Measurements from ENCODE around the gene TEX38.
"Not testable (repeated sequence)": the region's sequence is repeated elsewhere in the genome, so short reads cannot be mapped to it uniquely, and the experiment has no call there.

Gene TEX38

GRCh38 chr1:46656643-46657042 lies 15.0 kb upstream of the TEX38 start:
- DNase-seq = no peak

DNA sequence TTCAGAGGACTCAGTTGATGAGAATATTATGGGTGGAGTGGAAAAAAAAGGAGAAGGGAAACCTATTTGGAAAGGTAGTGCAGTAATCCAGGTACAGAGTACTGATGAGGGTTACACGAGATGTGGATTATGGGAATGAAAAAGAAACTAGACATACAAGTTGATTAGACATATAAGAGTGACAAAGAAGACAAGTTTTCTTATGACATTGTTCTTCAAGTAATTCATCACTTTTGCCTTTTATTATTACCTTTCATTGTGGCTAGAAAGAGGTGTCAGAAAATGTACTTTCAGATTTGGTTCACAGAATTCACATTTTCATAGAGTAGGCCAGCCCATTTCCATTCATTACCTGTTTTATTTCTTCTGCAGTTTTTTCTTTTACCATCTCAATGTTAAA lies 13.9 kb upstream of the TEX38 start:
- DNase-seq = no peak

- DNase-seq = no peak
Measured at GRCh38 chr1:46659307-46659870, 12.3 kb upstream of the TEX38 start.

GRCh38 chr1:46660116-46660515 lies 11.5 kb upstream of the TEX38 start:
- not testable (repeated sequence) for DNase-seq

GRCh38 chr1:46662919-46663318 lies 8.7 kb upstream of the TEX38 start:
- not testable (repeated sequence) for DNase-seq

- DNase-seq = no peak
Measured at GRCh38 chr1:46665983-46666382, 5.7 kb upstream of the TEX38 start.

DNA sequence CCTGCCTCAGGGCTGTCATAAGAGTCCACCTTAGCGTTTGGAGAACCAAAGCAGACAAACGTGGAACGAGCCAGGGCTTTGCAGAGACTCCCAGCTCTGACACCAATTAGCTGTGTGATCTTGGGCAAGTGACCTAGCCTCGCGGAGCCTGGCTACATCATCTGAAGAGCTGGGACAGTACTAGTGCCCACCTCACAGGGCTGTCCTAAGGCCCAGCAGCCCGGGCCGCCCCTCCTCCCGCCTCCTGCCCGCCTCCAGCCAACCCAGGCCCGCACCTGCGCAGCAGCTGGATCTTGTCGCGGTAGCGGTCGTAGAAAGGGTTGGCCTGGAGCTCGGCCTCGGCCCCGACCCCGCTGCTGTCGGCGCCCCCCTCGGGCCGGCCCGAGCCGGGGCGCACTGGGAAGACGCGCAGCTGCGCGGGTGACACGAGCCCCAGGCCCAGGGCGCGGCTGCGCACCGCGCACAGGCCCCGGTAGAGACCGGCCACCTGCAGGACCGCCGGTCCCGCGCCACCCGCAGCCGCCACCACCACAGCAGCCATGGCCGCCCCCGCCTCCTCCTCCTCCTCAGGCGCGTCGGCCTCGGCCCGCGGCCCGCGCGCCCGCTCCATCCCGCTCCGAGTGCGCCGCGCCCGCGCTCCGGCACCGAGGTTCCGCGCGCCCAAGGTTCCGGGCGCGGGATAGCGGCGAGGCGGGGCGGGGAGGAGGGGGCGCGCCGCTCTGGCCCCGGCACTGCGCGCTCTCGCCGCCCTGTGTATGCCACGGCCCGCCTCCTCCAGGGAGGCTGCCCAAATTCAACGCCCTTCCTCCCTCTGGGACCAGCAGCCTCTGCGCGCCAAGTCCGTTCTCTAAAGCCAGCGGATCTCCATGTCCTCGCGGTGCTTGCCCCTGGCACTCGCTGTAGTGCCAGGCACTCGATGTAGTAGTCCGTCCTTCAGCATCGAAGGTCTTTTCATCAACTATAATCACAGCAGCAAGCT lies 3.6 kb upstream of the TEX38 start, which contains the start of gene ATPAF1:
TSS of gene ATPAF1 (minus strand) at position 583 of the 979 bp plus-strand sequence. CDS start at position 541, 42 bp downstream.
- DNase-seq = peak; percentile 65 to 70

DNA sequence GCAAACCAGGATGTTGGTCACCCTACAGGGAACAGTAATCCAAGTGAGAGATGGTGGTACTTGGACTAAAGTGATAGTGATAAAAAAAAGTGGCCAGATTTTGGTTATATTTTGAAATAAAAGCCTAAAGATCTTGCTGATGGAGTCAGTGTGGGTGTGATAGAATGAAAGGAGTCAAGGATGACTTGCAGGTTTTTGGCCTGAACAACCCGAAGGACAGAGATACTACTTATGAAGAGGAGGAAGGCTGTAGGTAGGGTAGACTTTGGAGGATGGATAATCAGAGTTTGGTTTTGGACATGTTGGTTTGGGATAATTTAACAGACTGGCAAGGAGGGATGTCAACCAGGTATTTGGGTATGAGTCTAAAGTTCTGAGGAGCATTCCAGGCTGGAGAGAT lies 1.5 kb upstream of the TEX38 start:
- DNase-seq = no peak

GRCh38 chr1:46672696-46673095 lies 1.0 kb downstream of the TEX38 start:
- DNase-seq = no peak

GRCh38 chr1:46673749-46674182 lies 2.1 kb downstream of the TEX38 start:
- DNase-seq = no peak

- DNase-seq = peak in 1 of 2 donors; percentile 49
Measured at GRCh38 chr1:46675549-46676314, 4.1 kb downstream of the TEX38 start.

- DNase-seq = no peak
Measured at GRCh38 chr1:46676531-46676930, 4.9 kb downstream of the TEX38 start.

DNA sequence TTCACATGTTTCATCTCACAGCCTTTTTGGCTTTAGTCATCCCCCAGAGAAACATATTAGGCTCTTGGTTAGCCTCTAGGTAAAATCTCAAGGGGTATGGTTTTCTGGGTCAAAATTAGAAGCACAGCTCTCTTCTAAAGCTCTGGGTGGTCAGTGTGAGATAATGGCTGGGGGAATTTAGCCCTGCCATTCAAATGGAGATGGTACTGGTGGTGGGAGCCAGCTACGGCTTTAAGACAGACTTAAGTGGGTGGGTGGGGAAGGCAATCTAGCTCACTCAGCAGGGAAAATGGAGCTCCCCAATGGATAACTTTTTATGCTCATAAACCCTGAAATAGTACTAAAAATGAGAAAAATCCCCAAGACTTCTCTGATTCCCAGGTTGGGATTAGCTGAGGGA lies 5.7 kb downstream of the TEX38 start:
- DNase-seq = no peak

GRCh38 chr1:46679789-46680573 lies 8.3 kb downstream of the TEX38 start:
- no peak for DNase-seq

GRCh38 chr1:46681333-46682034 lies 9.8 kb downstream of the TEX38 start:
- DNase-seq = no peak

GRCh38 chr1:46682064-46682463 lies 10.4 kb downstream of the TEX38 start:
- no peak for DNase-seq

GRCh38 chr1:46684670-46685069 lies 13.0 kb downstream of the TEX38 start:
- DNase-seq = no peak

DNA sequence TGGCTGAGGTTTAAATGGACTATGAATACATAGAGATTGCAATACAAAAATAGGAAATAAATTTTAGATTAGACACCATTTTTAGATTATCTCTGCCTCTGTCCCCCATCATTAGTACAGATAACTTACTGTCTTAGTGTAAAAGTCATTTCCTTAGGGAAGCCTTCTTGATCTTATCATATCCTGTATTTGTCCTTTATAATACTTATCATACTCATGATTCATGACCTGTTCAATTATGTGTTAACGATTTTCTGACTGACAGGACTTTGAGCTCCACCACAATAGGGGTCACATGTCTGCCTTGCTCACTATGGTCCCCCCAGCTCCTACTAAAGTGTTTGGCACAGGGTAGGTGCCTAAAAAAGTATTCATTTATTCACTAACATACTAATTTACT lies 14.6 kb downstream of the TEX38 start:
- no peak for DNase-seq

DNA sequence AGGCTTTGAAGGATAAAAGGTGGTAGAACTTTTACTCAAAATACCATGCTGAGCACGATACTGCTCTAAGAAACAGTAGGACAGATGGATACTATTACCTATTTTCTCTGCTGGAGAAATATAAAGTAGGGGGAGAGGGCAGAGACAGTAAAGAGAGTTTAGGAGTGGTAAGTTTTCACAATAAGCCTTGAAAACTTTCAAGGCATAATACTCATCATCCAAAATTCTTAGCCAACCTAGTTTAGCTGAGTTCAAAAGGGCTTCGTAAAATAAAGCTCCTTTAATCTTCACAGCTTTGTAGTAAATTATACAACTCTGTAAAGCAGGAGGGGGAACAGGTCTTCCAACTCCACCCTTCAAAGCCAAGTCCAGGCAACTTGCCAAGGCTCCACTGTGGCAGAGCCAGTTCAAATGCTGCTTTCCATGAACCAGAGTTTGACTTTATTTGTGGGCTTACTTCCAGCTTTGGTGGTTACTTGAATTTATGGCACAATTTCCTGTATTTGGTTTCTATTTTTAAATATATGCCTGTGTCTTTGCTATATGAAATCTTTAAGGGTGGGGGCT lies 15.5 kb downstream of the TEX38 start:
- DNase-seq = no peak

DNA sequence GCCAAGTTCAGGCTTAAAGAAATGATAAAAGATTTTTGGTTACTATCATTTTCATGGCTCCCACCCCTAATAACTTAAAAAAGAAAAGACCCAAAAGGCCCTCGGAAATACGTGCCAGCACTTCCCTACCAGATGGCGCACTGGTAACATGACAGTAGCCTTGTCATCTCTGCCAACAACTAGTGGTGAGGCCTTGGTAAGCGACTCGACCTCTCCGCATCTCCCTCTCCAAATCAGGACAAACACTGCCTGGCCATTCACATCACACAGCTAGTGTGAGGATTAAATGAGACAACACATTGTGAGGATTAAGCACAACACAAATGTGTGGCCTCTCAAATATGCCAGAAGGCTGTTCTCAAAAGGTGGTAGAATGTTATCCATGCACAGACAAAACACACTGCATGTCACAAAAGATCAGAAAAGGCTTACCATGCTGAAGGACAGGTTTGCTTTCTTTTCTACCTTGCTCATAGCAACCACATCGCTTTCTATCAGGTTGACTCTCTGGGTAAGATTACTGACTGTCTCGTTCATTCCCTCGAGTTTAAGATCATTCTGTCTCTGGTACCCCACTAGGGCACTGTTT lies 16.4 kb downstream of the TEX38 start:
- DNase-seq = no peak

DNA sequence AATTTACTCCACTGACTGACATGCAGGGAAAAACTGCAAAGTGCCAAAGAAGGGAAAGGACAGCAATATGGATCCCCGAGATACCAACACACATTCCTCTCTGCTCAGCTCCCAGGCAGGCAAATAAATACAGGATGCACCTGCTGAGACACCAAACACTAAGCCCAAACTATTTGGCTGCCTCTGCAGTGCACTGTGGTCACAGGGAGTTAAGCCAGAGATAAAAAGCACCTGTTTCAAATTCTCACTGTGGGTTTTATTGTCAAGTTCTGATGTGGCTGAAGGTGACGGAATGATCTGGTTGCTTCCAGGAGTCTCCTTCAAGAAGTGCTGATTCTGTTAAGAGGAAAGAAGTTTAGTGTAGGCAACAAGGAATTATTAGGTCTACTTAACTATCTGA lies 17.7 kb downstream of the TEX38 start:
- DNase-seq = no peak
